ENCODE results near the gene PSMC5.
"Not testable (repeated sequence)": the region's sequence is repeated elsewhere in the genome, so short reads cannot be mapped to it uniquely, and the experiment has no call there.

Gene PSMC5

DNA sequence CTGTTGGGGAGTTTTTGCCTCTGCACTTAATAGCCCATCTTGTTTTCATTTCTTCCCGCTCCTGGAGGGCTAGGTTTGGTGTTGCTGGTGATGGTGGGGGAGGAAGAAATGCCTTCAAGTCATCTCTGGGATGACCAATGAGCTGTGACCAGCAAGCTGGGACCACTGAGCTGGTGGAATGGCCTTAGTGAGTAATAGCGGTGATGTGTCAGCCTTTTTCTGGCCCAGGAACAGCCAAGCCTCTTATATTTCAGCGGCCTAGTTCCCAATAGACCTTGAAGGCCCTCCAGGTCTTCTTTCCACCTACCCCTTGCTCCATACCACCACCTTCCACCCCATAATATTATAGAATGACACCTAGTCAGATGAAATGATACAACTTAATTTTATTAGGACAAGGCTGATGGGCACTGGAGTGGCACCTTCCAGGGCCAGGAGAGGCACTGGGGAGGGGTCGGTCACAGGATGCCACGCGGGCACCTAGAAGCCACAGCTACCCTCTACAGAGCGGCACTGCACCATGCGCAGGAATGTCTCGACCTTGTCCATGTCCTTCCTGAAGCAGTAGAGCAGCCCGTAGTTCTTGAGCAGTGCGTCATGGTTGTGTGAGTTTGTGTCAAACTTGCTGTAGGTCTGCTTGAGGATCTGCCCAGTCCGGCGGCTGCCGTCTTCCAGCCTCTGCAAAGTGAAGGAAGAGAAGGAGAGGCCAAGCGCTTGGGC is 44.6 kb downstream of the PSMC5 start:
- DNase-seq (ENCODE audit: low spot score) = not testable (repeated sequence)

DNA sequence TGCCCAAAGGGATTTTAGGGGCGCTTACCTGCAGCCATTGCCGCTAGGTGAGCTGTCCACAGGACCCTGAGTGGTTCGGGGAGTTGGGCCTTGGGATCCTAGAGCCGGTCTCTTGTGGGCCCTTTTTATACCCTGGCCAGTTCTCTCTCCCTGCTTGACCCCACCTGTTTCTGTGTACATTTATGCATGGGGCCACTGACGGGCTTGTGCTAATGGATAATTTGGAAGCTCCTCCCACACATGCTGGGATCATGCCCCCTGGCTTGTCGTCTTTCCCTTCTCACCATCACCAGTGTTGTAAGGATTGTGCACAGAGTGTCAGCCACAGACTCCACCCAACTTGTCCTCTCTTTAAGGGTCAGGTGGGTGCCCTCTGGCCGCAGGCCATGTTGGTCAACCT is 46.3 kb downstream of the PSMC5 start, which contains the start of gene CSH2:
Gene CSH2 (minus strand): TSS at position 101 of the 400 bp plus-strand sequence. CDS start 63 bp downstream, at position 38.
- not testable (repeated sequence) for DNase-seq (ENCODE audit: low spot score)

DNA sequence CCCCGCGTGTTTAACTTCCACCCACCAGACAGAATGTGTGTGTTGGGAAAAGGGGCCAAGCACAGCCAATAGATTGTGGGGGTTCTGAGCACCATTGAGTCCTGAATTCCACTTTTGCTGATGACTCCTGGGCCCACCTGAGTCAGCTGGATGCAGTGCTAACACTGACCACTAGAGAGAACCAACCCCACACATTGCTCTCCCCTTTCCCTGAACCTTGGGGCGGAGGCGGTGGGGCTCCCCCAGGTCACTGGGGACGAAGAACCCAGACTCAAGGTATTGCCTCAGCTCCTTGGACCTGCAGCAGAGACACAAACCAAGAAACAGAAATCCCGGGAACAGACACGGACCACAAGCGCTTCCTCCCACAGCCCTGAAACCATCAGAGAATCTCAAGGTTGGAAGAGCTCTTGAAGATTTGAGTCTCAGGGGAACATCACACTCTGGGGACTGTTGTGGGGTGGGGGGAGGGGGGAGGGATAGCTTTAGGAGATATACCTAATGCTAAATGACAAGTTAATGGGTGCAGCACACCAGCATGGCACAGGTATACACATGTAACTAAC is 46.9 kb downstream of the PSMC5 start:
- not testable (repeated sequence) for DNase-seq (ENCODE audit: low spot score)

DNA sequence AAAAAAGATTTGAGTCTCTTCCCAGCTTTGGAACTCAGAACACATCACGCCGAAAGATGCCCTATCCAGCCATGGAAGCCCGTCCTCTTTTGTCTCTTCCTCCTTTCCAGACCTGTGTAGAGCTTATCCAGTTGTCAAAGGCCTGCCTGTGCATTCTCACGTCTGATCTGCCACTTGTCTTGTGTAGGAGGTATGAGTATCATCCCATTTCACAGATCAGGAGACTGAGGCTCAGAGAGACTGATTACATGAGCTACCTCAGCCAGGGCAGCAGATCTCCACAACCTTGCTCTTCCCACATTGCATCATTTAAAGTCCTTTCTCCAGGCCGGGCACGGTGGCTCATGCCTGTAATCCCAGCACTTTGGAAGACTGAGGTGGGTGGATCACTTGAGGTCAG is 47.5 kb downstream of the PSMC5 start:
- not testable (repeated sequence) for DNase-seq (ENCODE audit: low spot score)

DNA sequence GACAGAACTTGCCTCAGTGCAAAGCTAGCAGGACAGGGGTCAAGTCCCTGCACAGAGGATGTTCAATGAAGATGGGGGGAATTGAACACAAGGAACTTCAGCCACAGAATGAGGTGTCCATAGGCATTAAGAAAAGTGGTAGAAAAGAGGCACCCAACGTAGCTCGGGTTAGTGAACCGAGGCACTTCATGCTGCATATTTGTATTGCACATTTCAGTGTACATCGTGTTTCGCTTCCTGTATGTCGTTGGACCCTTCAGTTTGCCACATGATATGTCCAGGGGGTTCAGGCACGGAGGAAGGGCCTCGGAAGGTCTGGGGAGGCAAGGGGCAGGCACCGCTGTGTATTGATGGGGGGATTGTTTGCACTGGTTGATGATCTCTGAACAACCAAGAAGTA is 51.2 kb downstream of the PSMC5 start:
- DNase-seq (ENCODE audit: low spot score) = not testable (repeated sequence)

DNA sequence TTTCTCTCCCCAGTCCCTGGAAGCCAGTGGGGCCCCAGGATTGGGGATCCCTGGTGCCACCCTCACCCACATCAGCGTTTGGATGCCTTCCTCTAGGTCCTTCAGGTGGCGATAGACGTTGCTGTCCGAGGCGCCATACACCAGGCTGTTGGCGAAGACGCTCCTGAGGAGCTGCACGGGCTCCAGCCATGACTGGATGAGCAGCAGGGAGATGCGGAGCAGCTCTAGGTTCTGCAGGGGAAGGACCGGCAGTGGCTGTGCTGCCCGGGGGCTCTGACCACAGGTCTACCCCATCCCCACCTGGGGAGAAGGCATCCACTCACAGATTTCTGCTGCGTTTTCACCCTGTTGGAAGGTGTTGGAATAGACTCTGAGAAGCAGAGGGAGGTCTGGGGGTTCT is 53.5 kb downstream of the PSMC5 start:
- no peak for DNase-seq (ENCODE audit: low spot score)

DNA sequence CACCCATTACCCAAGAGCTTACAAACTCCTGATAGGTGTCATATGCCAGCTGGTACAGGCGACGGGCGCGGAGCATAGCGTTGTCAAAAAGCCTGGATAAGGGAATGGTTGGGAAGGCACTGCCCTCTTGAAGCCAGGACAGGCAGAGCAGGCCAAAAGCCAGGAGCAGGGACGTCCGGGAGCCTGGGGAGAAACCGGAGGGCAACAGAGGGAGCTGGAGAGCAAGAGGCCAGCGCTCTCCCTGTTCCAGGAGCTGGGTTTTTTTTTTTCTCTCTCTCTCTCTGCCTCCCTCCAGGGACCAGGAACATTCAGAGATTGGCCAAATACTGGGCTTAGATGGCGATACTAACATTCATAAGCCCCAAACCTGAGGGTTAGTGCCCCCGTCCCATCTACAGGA is 54.1 kb downstream of the PSMC5 start:
- DNase-seq (ENCODE audit: low spot score) = peak; percentile 69

All from iPS-NIHi11 (cell line).